ENCODE measurements around the gene EHMT2.
"Not testable (repeated sequence)": the region's sequence is repeated elsewhere in the genome, so short reads cannot be mapped to it uniquely, and the experiment has no call there.

Gene EHMT2

DNA sequence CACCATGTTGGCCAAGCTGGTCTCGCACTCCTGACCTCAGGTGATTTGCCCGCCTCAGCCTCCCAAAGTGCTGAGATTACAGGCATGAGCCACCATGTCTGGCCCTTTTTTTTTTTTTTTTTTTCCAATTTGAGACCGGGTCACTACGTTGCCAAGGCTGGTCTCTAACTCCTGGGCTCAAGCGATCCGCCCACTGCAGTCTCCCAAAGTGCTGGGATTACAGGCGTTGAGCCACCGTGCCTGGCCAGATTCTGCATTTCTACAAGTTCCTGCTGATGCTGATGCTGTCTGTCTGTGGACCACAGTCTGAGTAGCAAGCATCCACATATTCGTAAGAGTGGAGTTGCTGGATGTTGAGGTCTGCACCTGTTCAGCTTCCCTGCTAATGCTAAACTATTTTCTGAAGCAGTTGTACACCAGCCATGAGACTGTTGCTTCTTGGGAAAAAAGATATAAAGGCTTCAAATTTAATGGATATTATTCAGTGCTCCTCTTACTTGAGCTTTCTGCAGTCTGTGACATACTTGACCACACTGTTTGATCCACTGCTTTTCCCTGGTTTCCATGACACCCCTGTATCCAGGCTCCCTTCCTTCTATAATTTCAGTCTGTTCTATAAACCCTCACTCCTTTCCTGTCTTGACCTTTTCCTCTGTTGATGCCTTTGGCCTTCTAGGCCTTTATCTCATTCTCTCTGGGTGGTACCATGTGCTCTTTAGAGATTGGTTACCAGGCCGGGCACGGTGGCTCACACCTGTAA, 14.5 kb upstream of the EHMT2 start:
- DNase-seq = no peak

DNA sequence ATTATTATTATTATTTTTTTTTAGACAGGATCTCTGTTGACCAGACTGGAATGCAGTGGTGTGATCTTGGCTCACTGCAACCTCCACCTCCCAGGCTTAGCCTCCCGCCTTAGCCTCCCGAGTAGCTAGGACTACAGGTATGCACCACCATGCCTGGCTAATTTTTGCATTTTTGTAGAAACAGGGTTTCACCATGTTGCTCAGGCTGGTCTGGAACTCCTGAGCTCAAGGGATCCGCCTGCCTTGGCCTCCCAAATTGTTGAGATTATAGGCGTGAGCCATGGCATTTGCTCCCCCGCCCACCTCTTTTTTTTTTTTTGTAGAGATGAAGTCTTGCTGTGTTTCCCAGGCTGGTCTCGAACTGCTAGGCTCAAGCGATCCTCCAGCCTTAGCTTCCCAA, 11.8 kb upstream of the EHMT2 start:
- DNase-seq = not testable (repeated sequence)

DNA sequence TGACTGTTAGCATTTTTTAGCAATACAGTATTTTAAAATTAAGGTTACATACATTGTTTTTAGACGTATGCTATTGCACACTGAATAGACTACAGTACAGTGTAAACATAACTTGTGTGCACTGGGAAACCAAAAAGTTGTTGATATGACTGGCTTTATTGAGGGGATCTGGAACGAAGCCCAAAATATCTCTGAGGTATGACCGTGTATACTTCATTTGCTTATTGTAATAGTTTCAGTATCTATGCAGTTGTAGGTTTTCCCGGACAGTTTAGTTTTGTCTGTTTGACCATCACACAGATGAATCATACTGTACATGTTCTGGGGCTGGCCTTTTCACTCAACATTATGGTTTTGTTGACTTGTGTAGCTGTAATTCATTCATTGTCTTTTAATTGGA, 11.3 kb upstream of the EHMT2 start:
- peak; percentile 71 for DNase-seq

DNA sequence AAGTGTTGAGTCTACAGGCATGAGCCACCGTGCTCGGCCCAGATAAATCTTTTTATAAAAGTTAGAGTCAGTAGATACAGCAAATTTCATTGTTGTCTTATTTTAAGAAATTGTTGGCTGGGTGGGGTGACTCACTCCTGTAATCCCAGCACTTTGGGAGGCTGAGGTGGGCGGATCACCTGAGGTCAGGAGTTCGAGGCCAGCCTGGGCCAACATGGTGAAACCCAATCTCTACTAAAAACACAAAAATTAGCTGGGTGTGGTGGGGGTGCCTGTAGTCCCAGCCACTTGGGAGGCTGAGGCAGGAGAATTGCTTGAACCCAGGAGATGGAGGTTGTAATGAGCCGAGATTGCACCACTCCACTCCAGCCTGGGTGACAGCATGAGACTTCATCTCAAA, 10.8 kb upstream of the EHMT2 start:
- DNase-seq = not testable (repeated sequence)

DNA sequence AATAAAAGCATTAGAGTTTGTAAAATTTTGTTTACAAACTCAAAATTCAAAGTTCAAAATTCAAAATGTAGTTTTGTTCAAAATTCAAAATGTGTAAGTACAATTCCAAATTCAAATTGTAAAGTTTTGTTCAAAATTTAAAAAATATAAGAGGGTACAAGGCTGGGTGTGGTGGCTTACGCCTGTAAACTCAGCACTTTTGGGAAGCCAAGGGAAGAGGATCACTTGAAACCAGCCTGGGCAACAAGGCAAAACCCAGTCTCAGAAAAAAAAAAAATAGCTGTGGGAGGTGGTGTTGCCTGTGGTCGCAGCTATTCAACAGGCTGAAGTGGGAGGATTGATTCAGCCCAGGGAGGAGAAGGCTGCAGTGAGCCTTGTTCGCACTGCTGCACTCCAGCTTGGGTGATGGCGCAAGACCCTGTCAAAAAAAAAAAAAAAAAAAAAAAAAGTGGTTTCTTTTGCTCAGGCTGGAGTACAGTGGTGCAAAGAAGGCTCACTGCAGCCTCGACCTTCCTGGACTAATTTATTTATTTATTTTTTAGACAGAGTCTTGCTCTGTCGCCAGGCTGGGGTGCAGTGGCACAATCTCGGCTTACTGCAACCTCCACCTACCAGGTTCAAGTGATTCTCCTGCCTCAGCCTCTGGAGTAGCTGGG, 9.8 kb upstream of the EHMT2 start:
- peak; percentile 54 for DNase-seq

DNA sequence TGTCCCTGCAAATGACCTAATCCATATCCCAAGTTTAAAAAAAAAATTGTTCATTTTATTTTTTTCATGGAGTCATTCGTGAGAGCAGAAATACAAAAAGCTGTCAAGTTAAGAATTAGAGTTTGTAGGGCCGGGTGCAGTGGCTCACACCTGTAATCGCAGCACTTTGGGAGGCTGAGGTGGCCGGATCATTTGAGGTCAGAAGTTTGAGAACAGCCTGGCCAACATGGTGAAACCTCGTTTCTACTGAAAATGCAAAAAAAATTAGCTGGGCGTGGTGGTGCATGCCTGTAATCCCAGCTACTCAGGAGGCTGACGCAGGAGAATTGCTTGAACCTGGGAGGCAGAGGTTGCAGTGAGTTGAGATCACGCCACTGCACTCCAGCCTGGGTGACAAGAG, 9.2 kb upstream of the EHMT2 start:
- DNase-seq = not testable (repeated sequence)

DNA sequence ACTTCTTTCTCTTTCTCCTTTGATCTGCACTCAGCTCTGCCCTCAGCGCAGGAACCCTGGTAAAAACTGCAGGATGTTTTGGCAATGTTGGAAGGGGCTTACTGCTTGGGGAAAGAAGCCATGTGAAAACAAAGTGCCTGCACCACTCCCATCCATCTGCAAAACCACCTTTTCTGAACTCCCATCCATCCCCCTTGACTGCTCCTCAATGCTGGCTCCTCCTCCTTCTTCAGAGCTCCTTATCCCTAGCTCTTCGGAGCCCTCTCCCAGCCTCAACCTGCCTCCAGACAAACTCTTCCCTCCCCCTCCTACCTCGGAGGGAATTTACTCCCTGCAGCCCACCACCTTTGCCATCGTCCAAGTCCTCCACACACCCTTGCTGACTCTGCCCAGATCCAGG, 8.6 kb upstream of the EHMT2 start:
- DNase-seq = no peak

DNA sequence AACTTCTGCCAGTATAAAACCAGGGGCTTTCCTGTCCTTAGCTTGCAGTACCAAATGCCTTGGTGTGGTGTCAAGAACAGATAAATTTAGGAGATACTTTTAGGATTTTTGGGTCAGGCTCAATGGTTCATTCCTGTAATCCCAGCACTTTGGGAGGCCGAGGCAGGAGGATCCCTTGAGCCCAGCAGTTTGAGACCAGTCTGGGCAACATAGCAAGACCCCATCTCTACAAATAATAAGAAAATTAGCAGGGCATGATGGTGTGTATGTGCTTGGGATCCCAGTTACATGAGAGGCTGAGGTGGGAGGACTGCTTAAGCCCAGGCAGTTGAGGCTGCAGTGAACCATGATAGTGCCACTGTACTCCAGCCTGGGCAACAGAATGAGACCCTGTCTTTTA, 7.5 kb upstream of the EHMT2 start:
- DNase-seq = no peak

DNA sequence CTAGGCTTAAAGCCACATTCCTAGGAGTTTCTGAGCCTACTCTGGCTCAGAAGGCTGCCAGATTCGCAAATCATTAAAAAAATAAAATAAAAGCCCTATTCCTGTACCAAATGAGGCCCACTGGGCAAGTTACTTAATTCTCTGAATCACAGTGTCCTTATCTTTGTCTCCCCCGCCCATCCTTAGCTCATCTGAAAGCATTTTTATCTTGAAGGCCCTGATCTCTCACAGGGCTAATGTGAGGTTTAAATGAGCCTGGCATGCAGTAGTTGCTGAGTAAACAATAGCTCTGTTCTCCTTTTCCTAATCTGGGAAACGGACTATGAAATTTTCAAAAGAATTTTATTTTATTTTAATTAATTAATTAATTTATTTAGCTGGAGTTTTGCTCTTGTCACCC, 6.5 kb upstream of the EHMT2 start:
- no peak for DNase-seq

DNA sequence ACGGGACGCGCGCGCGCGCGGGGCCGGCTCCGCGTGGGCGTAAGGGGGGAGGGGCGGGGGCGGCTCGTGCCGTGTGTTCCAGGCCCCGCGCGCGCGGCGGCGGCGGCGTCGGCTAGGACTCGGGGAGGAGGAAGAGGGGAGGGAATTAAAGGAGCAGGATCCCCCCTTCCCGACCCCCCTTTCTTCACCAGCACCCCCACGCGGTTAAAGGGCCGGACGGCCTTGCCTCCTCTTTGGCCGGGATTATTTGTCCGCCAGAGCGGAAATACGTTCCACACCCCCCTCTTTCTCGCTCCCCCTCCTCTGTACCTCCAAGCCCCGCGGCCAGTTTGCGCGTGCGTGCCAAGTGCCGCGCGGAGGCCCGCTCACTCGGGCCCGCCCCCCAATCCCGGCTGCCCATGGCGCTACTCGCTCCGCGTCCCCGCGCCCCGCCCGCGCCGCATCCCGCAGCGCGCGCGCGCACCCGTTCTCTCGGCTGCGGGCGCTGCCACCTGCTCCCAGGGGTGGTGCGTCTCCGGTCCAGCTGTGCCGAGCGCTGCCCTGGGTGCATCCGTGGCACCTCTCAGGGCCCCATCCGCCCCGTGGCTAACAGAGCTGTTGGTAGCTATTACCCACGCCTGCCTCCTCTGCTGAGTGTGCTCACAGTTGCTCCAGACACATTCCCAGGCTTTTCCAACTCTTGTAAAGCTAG, 4.6 kb upstream of the EHMT2 start, which contains the start of gene ZBTB12:
Gene ZBTB12, minus strand, starts transcription at position 134 of the 691 bp plus-strand sequence. CDS start 781 bp downstream, outside the sequence.
- peak; percentile 92 for DNase-seq

DNA sequence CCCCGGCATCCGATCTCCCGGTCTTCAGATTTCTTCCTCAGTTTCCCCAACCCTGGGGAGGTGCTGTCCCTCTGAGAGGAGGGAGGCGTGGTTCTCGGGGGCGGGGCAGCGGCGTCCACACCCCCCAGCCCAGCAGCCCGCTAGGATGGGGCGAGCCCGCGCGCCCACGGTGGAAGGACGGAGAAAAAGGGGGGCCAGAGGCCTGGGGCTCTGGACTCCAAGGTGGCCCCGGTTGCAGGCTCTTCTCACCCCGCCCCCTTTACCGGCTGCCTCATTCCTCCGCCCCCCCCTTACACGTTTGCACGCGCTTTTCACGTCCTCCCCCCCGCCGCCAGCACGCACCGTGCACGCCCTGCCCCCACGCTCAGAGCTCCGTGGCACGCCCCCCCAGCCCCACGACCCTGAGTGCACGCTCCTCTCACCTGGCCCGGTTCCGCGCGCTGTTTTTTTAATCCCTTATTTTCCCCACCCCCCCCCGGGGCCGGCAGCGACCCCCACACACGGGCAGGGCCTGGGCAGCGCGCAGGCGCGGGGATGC, 4.0 kb upstream of the EHMT2 start:
- DNase-seq = peak; percentile 65

DNA sequence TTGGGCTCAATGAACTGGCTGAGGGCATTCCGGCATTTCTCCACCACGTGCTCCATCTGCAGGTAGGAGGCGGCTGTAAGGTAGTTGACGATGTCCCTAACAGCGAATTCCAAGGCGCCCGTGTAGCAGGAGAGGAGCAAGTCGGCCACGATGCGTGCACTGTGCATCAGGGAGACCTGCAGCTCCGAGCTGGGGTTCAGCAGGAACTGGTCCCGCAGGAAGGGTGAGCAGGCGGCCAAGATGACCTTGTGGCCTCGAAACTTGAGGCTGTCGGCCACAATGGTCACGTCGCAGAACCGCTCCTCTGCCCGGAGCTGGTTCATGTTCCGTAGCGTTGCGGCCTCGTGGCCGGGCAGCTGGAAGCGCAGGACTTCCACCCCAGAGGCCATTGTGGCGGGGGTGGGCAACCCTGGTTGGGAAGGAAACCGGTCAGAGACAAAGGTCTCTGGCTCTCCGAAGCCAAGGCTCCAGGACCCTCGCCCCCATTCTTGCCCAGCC, 3.5 kb upstream of the EHMT2 start:
- no peak for DNase-seq

DNA sequence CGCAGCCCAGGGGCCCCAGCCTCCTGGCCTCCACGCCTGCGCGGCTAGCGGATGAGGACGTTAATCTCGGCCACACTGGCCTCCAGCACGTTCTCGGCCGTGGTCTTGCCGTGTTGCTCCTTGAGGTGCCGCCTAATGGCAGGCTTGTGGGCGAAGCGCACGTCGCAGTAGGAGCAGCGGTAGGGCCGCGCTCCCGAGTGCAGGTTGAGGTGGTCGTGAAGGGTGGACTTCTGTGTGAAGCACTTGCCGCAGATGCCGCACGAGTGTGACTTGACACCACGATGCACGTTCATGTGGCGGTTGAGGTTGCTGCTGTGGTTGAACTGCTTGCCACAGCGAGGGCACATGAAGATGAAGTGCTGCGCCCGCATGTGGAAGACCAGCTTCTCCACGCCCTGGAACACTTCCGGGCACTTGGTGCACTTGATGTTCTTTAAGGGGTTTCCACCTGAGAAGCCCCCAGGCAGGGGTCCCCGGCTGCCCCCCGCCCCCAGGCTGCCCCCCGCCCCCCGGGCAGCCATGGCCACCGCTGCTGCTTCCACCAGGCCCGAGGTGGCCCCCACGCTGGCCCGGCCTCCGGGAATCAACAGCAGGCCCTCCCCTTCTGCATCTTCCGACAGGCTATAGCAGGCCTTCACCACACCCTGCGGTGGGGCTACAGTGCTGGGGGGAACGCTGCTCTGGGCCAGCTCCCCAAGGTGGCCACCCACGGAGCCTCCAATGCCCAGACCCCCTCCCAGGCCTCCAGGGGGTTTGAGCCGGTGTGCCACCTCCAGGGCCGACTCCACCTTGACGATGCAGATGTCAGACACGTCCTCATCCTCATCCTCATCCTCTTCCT, 2.6 kb upstream of the EHMT2 start:
- DNase-seq = no peak

DNA sequence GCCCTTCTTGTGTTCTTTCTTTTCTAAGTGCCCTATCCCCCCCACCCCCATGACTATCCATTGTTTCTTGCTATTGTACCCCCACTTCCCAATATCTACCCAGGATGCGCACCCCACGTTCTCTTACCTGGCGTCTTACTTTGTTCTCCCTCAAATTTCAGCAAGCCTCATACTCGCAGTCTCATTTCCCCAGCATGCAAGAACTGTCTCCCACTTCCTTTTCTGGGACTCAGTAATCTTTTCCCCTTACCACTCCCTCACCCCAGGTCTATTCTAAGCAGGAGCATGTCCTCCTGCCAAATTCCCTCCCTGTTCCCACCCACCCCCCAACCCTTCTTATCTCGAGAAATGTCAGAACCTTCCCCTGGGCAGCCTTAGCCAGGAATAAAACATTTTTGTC, 1.7 kb upstream of the EHMT2 start:
- no peak for DNase-seq

DNA sequence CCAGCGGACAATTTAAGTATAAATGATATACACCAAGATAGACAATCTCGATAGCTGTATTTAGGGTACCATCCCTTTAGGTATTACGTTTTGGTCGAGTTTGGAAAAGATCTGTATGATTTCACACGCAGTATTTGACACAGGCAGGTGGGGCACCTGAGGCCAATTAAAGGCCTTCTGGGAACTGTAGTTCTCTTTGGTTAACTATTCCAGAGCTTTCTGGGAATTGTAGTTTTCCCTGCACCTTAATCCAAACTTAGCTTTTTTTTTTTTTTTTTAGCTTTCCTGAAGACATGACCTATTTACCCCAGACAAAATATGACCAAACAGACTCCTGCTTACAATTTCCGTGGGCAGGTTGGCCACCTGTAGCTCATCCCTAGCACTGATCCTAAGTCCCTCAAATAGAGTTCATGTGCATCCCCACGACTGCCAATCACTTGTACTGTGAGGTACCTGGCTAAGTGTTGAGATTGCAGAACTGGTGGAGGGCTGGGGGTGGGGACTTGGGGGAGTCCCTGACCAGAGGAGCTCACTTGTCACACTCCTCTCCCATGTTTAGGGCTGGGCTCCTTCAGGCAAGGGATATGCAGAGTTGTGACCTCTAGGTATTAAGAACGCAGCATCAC, 999 bp upstream of the EHMT2 start:
- peak; percentile 62 for DNase-seq

DNA sequence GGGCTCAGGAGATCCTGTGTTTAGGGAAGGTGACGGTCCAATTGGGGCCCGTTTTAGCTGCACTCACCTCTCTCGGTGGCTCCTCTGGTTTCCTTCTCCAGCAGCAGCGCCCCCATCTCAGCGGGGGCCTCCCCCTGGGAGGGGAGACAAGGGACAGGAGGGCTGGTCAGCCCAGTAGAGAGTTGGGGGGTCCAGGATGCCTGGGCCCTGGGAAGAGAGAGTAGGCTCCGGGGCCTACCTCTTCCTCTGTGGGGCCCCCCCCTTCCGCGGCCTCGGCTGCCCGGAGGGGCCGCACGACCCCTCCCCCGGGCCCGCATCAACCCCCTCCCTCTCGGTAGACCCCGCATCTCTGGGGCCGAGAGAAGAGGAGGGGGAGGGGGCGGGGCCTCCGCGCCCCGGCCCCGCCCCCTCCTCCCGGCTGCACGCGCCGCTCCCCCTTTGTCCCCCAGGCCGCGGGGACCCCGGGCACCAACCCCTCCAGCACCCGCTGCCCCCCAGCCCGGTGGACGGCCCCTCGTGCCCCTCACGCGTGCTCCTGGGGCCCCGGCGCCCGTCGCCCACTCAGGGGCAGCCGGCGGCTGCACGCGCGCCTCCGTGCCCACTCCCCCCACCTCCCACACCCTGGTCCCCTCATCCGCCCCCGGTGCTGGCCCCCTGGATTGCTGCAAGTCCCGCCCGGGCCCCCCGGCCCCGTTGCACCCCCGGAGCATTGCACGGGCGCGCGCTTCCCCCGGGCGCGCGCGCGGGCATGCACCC, 464 bp downstream of the EHMT2 start:
- no peak for DNase-seq

DNA sequence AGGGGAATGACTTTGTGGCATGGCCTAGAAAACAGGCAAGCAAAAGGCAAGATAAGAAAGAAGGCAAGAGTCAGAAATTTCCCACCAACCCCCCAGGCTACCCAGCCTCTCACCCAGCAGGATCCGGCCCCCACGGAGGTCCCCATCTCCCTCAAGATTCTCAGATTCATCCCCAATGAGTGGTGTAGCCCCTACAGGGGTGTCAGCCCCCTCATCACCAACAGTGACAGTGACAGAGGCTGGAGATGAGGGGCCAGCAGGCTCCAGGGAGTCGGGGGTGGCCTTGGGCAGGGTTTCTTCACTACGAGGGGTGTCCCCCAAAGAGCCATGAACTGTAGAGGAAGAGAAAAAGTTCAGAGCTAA, 1.0 kb downstream of the EHMT2 start:
- DNase-seq = no peak

DNA sequence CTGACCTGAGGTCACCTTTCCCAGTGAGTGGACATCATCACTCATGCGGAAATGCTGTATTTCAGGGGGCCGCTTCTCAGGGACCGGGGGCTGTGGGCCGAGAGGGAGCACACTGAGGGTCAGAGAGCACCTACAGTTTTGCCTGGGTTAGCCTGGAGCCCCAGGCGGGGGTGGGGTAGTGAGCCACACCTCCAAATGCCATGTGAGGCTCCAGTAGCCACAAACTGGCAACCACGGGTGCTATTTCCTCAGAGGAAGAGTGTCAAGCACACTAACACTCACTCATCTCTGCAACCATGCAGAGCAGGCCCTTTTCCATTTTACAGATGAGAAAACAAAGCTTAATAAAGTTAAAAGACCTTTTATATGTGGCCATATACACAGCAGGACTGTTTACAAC, 4.7 kb downstream of the EHMT2 start:
- no peak for DNase-seq

DNA sequence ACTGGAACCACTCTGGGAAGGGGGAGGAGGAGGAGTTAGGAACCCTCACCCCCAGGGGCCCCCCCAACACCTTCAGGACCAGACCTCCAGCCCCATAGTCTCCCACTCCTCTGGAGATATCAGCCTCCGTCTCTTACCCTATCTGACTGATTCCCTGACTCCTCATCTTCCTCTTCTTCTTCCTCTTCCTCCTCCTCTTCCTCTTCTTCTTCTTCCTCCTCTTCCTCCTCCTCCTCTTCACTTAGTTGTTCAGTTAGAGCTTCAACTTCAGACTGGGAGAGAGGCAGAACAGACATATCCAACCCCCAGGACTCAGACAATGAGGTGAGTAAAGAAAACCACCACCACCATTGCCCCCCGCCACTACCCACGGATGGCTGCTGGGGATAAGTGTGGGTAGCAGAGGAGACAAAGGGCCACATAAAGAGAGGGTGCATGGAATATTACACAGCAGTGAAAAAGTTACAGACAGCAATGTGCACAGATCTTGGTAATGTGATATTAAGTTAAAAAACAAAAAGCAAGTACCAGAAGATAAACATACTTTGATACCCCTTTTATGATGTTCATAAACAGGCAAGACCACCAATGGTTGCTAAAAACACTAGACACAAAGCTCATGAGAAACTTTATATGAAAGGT, 8.0 kb downstream of the EHMT2 start:
- DNase-seq = no peak

Measured in activated CD4-positive, alpha-beta T cell treated with anti-CD3 and anti-CD28 coated beads, Interleukin-10, Interleukin-2, amounts not matched to agents 100 ng/mL and 50 ng/mL, durations not matched to agents 16 hours and 8 hours (primary cell).